ENCODE data around the gene FALEC. TPM values are rescaled to one million over a fixed set of nuclear protein-coding genes. Genes with fewer than 3 reads are reported as not detected.

Gene FALEC
- total and polyA plus RNA-seq, 9 of the 15 experiments (the other 6 are each of a cell fraction or from before 2014, with no cell fraction given) = 0.15 to 1.8 (median 0.53) TPM; not detected in 5

- TF ChIP-seq ZNF407 (IDR thresholded peaks at IDR 0.05; ENCODE audit: low read depth) = peak; percentile 79
- peak; percentile 58; the same call in 1 of the 2 replicates for TF ChIP-seq ETS1 (conservative IDR thresholded peaks at IDR 0.05; ENCODE audit: control insufficient read depth, low read depth, low read length)
- TF ChIP-seq SNRNP70 (optimal IDR thresholded peaks at IDR 0.05; ENCODE audit: low read depth, low read length) = no peak
- TF ChIP-seq ZNF717 (CRISPR knock-in tag; IDR thresholded peaks at IDR 0.05) = no peak
- TF ChIP-seq FOXK1 (CRISPR knock-in tag; IDR thresholded peaks at IDR 0.05; ENCODE audit: borderline replicate concordance) = no peak
- no peak for TF ChIP-seq OTX1 (CRISPR knock-in tag; IDR thresholded peaks at IDR 0.05)
- no peak for TF ChIP-seq E2F1 (CRISPR knock-in tag; IDR thresholded peaks at IDR 0.05)
- no peak for TF ChIP-seq NR2C1 (IDR thresholded peaks at IDR 0.05)
- TF ChIP-seq NR2C1 (tag; IDR thresholded peaks at IDR 0.05) = no peak
- no peak for TF ChIP-seq ZNF512 (tag; IDR thresholded peaks at IDR 0.05)
- TF ChIP-seq MAFF (IDR thresholded peaks at IDR 0.05; ENCODE audit: low read length) = no peak
- TF ChIP-seq ZBTB12 (CRISPR knock-in tag; IDR thresholded peaks at IDR 0.05) = no peak
Measured at GRCh38 chr1:150552128-150552910, 36.8 kb downstream of the FALEC start (continued).

All from K562 (cell line).